Left renal pelvis (tissue), 4 donors: ENCODE data around the gene TIGD4. TPM values are rescaled to one million over a fixed set of nuclear protein-coding genes. Genes with fewer than 3 reads are reported as not detected.

Source experiments
- DNase-seq, 4 donors: peaks; one replicate each; pipeline ENCODE4 v3.0.0-alpha.2; 2013; ENCODE audit warnings: low read depth in 4 of 4, low spot score in 3 of 4
- polyA plus RNA-seq, 4 donors: library from polyadenylated mRNA; unstranded; fragments of 120-200 nt; gene quantifications; one replicate each; pipeline ENCODE4 v1.2.1, GENCODE V29; 2013; ENCODE audit not compliant: insufficient read length in 4 of 4

The TIGD4 gene
- polyA plus RNA-seq, 4 donors, result 0.93 to 2.4 (median 2.0) TPM

GRCh38 chr4:152727784-152728183 is 51.7 kb downstream of the TIGD4 start:
- no peak for DNase-seq

- DNase-seq, result no peak
Measured at GRCh38 chr4:152724494-152724893, 55.0 kb downstream of the TIGD4 start.

DNA sequence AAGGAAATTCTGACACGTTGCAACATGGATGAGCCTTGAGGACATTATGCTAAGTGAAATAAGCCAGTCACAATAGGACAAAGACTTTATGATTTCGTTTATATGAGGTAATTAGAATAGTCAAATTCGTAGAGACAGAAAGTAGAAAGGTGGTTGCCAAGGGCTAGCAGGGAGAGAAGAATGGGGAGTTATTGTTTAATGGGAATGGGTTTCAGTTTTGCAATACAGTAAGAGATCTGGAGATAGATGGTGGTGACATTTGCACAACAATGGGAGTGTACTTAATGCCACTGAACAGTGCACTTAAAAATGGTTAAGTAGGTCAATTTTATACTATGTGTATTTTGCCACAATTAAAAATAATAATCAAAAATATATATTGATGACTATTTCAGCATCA is 56.3 kb downstream of the TIGD4 start:
- no peak for DNase-seq

- DNase-seq, result no peak
Measured at GRCh38 chr4:152719801-152720556, 59.6 kb downstream of the TIGD4 start.

Other genes starting within 250 kb of the TIGD4 start
- 10 to 100 TPM; 28.0 to 35.1 (median 32.0) TPM for gene FBXW7, start 243.6 kb downstream of the TIGD4 start, polyA plus RNA-seq
- gene TMEM154, start 99.7 kb downstream of the TIGD4 start, polyA plus RNA-seq, result 1 to 10 TPM; 1.1 to 3.8 (median 1.8) TPM
- 10 to 100 TPM; 38.7 to 55.5 (median 46.8) TPM for gene ARFIP1, start 224 bp upstream of the TIGD4 start, polyA plus RNA-seq
- 1 to 10 TPM; 4.2 to 8.1 (median 4.9) TPM for gene FHDC1, start 156.6 kb upstream of the TIGD4 start, polyA plus RNA-seq